Mucosa of gallbladder (tissue), 1 donor: ENCODE results near the gene PHACTR1. TPM values are rescaled to one million over a fixed set of nuclear protein-coding genes. Genes with fewer than 3 reads are reported as not detected.
"Not testable (repeated sequence)": the region's sequence is repeated elsewhere in the genome, so short reads cannot be mapped to it uniquely, and the experiment has no call there.

Source experiments
- DNase-seq: peaks from one replicate; pipeline ENCODE4 v3.0.0-alpha.2; 2020; ENCODE audit warnings: low spot score
- total RNA-seq: library from RNA; stranded (reverse); gene quantifications from one replicate; pipeline ENCODE4 v1.2.1, GENCODE V29; 2021
- donor health status: DM: no; HTN: no; CAD: no.

Gene PHACTR1
- total RNA-seq, 1 donor from 2014 or later: 14.6 TPM

DNA sequence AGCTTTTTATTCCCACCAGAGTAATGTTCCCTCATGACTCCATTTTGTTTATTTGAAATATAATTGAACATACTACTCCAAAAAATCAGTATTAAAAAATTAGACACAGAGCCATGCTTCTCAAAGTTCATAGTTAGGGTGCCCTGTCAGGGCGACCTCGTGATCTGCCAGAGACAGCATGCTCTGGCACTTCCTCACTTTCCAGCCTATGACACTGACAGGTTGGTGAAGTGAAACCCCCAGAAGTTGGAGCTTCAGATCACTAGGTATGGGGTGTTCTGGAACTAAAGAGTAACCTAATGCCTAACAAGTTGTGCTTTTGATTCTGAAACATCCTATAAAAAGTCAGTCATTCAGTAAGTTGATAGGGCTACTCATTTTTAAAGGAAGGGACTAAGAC lies 518.8 kb downstream of the PHACTR1 start:
- DNase-seq: no peak

DNA sequence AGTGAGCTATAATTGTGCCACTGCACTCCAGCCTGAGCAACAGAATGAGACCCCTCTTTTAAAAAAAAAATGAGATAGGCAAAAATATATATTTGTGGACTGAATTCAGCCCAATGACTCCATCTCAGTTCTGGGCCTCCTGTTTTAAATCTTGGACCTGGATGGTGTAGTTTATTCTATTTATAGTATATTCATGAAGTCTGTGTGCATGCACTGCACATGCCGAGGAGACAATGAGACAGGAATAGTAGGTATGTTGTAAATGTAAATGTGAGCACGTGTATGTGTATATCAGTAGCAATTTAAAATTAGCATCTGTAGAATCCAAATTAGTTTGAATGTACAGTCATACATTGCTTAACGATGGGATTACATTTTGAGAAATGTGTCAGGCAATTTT lies 520.8 kb downstream of the PHACTR1 start:
- no peak for DNase-seq

DNA sequence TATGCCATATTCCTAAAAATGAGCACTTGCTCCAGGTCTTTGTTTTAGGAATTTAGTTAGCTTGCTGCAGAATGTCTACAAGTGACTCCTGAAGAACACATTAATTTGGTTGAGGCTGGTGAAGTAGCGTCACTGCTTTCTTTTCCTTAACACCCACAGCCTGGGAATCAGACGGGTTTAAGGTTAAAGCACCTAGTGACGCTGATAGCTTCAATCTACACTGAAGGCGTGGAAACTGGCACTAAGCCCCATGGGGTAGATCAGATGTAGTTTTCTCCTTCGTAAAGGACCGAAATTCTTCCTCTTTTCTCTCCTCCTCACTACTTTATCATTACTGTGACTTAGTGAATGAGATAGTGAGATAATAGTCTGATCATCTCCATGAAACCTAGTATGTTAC lies 521.5 kb downstream of the PHACTR1 start:
- DNase-seq: no peak

DNA sequence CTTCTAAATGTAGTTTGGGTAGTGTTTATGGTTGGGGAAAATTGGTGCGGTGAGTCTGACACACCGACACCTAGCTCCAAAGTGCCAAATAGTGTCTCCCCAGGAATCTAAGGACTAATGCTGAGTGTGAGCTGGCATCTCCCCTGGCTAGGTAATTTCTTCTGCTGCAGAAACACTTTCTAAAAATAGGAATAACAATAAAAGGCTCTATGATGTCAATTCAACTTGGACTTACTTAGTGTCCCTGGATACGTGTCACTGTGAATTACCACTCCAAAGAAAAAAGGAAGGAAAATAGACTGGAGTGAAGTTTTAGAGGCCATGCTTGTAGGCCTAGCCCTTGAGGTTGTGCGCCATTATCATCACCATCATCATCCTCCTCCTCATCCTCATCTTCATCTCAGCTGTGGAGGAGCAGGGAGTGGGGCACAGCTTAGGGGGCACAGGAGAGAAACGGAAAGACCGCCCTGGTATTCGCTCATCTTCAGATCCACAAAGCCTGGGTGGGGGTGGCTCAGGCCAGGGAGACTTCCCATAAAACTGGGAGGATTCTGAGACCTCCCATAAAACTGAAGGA lies 522.2 kb downstream of the PHACTR1 start:
- DNase-seq: no peak

DNA sequence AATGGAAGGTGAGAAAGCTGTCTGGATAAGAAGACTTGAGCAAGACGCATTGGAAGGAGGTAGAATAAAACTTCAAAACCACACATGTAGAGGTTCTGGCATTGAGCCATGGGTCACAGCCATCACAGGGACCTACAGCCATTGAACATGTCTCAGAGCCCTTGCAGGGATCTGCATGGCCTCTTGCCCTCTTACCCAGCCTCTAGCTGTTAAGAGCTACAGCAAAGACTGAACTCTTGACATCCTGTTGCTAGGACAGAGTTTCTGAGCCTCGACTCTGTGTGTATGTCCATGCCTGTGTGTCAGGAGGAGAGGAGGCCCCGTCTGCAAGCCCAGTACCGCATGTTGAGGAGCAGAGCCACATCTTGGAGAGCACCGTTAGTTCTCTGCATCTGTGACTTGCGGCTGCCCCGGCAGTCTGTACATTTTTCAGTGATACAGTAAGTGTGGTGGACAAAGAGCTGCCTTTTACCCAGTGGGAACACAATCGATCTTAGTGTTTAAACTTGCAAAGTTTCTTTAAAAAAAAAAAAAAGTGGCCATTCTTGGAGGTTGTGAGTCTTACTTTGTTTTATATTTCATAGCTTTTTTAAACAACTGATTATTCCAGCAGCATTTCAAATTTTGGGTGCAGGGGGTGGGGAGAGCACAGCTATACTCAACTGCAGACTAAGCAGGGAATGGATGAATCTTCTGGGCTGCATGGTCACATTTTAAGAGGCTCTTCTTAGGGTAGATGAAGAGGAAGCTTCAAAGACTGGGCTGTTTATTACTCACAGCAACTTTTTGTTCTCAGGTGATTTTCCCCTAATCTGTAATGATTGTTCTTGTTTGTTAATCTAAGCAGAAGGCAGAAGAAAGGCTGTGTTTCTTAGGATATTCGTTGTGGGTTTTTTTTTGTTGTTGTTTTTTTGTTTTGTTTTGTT lies 523.2 kb downstream of the PHACTR1 start:
- no peak for DNase-seq

DNA sequence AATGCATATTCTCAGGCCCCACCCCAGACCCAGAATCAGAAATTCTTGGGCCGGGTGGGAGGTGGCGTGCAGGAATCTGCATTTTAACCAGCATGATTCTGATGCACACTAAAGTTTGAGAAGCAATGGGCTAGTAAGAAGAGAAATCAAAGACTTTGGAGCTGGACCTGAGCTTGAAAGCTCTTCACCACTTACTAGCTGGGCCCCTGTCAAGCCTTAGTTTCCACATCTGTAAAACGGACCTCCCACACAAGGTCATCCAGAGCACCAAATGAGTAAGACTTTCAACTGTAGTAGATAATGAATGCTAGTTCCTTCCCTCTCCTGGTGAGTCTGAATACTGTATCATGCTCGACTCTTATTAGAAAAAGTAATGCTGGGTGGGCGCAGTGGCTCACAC lies 524.8 kb downstream of the PHACTR1 start:
- DNase-seq: no peak

DNA sequence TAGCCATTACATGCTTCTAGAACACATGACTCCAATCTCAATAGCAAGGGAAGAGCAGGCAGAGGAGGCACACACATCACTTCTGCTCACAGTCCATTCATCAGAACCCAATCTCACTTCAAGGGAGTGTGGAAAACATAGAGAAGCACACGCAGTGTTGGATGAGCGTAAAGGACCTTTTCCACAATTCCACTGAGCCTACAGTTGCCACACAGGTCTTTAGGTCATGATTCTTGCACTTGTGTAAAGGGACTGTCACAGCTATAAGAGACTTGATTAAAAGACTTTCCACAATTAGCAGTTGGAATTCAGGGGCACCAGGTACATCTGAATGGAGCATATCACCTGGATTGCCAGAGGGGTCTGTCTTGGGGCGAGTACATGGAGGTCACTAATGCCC lies 525.6 kb downstream of the PHACTR1 start:
- DNase-seq: no peak

DNA sequence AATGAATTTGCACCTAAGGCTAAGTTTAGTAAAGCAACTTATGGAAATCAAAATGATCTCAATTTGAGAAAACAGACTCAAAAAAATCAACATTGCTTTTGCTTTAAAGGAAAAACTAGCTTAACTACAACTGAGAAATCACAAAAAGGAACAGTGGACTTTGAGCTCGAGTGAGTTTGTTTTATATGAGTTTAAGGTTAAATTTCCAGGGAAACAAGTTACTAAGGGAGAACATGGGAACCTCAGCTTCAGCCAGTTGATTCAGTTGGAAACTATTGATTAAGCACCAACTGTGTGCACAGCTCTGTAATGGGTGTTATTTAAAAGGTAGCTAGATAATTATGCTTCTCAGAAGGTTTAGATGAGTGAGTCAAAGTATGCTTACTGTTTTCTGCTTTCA lies 526.0 kb downstream of the PHACTR1 start:
- no peak for DNase-seq

DNA sequence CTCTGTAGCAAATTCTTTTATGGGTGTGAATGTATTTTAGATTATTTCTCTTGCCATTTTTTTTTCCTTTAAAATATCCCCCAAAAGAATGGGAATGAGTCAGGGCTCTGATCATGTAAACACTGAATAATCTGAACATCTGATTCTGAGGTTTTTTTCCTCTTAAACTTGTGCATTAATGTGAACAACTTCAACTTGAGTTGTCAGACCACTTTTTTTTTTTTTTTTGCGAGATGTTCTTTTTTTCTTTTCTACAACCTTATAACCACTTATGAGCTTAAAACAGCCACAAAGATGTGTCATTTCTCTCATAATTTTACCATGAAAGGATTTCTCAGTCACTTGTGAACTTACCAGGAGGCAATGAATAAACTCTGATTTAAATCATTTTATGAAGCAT lies 526.5 kb downstream of the PHACTR1 start:
- DNase-seq: no peak

DNA sequence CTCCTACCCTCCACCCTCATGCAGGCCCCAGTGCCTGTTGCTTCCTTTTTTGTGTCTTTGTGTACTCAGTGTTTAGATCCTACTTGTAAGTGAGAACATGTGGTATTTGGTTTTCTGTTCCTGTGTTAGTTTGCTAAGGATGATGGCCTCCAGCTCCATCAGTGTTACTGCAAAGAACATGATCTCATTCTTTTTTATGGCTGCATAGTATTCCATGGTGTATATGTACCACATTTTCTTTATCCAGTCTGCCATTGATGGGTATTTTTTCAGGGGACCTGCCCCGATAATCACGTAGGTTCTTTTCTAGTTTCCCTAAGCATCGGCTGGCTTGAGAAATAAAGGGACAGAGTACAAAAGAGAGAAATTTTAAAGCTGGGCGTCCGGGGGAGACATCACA lies 527.2 kb downstream of the PHACTR1 start:
- DNase-seq: not testable (repeated sequence)

DNA sequence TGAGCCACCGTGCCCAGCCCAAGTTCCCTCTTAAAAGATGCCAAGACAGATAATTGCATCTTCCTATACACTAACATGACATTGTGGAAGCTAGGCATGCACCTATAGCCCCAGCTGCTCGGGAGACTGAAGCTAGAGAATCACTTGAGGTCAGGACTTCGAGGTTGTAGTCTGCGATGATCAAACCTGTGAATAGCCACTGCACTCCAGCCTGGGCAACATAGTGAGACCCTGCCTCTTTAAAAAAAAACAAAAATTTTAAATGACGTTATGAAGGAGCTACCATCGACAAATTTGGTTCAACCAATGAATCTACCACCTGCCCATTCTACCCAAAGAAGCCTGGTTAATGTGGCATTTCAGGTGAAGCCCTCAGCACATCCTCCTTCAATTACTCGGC lies 531.1 kb downstream of the PHACTR1 start:
- no peak for DNase-seq

DNA sequence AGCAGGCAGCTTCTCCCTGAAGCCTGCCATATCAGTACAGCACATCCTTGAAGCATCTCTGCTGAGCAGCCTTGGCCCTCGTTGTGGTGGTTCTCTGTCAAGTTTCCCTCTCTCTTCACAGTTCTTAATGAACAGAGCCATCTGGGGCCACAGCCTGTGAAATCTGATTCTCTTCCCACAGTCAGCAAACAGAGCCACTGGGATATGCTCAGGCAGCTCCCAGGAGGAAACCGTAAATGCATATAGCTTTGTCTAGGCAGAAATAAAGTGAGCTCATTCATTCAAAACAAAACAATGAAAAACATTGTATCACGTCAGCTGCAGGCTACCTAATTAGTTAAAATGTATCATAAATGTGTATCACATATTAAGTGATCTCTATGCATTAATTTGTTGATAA lies 531.5 kb downstream of the PHACTR1 start:
- no peak for DNase-seq

DNA sequence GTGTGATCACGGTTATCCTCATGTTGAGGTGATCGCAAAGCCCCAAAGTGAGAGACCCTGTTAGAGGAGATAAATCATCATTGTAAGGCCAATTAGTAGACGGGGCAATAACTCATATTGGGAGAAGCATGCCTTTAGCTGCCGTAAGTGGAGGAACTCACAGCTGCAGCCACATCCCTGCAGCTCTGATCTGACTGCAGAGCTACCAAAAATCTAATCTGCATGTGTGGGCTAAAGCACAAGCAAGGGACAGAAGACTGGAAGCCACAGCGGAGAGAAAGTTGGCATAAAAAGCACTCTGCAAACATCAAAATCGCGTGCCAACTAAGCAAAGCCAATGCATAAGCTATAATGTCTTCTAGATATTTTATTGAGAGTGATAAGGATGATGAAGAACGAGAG lies 532.0 kb downstream of the PHACTR1 start:
- no peak for DNase-seq

DNA sequence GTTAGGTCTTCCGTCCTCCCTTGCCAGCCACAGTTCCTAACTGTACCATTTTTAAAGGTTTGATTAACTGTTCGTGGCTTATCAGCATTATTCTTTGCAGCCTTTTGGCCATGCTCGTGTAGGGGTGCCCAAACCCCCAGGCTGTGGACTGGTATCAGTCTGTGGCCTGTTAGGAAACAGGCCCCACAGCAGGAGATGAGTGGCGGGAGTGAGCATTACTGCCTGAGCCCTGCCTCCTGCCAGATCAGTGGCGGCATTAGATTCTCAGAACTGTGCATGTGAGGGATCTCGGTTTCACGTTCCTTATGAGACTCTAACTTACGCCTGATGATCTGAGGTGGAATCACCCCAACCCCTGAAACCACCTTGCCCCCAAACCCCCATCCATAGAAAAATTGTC lies 532.4 kb downstream of the PHACTR1 start:
- no peak for DNase-seq

DNA sequence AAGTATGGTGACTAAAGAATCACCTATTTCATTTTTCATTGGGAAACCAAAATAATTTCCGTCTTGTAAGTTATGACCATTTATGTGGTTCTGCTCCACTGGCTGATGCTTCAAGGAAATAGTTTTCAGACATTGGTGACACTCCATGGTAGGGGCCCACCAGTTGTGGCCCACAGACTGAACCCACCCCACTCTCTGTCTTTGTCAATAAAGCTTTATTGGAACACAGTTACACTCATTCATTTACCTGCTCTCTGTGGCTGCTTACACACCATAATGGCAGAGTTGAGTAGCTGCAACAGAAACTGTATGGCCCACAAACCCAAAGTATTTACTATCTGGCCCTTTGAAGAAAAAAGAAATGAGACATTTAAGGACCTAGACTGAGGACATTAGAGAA lies 533.2 kb downstream of the PHACTR1 start:
- DNase-seq: no peak

DNA sequence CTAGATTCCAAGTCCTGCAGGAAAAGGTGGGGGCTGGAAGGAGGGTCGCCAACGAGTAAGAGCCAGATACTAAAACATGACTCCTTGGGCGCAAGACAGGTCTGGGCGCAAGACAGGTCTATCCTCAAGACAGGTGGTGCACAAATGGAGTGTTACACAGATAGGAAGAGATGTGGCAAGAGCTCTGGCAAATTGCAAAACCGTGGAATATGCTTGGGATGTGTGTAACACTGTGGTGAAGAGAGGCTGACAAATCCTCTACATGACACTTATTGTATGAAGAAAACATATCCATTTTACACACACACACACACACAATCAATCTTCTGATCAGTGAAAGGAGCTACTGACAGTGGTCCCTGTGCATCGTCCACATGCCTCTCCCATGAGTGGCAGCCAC lies 534.1 kb downstream of the PHACTR1 start:
- no peak for DNase-seq

DNA sequence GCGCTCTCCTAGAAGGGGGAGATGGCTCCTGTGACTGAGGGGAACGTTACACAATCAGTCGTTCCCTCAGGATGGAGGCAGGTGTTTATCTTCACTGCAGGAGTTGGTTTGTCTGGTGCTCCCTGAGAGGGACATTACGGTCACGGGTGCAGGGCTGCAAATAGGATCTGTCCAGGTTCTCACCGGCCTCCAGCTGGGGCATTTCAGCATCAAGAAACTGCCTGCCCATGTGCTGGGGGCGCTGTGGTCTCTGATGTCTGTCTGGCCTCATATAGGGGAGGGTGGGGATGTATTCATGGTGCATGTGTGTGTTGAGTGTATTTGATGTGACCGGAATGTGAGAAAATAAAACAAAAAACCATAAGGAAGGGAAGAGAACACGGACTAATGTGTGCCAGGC lies 534.7 kb downstream of the PHACTR1 start:
- DNase-seq: no peak

DNA sequence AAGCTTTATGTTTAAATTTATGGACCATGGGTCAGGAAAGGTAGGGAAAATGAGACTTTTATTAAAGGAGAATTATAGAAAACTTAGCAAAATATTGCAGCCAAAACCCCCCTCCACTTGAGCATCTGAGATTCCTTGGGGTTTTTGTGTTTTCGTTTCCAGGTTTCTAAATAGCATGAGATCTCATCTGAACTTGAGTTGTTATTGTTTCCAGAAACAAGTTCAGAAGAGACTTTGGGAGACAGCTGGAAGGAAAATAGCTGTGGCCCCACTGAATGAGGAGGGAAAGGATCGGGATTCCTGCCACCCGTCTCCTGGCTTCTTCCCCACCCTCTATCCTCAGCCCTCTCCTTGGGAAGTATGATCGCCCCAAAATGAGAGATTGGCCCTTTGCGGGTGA lies 536.2 kb downstream of the PHACTR1 start:
- DNase-seq: no peak

DNA sequence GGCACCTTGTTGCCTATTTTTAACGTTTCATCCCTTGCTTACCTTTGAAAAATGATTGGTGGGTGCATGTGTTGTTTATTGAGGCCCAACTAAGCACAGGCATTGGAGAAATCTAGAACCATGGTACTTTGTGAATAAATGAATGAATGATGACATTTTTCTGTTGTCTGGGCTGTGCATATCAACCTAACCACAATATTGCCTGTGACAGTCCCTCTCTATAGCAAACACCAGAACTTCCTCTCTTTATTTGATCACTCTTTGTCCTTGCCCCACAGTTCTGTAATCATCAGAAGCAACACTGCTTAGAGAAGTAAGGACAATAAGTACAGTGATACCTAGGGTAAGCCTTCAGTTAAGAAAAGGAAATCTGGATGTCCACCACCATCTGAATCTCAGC lies 536.7 kb downstream of the PHACTR1 start:
- no peak for DNase-seq

DNA sequence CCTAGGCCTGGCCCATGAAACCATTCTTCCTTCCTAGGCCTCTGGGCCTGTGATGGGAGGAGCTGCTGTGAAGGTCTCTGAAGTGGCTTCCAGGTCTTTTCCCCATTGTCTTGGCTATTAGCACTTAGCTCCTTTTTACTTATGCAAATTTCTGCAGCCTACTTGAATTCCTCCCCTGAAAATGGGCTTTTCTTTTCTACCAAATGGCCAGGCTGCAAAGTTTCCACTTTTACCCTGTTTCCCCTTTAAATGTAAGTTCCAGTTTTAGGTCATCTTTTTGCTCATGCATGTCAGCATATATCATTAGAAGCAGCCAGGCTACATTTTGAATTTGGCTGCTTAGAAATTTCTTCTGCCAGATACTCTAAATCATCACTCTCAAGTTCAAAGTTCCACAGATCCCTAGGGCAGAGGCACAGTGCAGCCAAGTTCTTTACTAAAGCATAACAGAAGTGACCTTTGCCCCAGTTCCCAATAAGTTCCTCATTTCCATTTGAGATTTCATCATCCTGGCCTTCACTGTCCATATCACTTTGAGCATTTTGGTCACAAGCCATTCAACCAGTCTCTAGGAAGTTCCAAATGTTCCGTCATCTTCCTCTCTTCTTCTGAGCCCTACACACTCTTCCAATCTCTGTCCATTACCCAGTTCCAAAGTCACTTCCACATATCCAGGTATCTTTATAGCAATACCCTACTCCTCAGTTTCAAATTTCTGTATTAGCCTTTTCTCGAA lies 539.9 kb downstream of the PHACTR1 start:
- DNase-seq: no peak

DNA sequence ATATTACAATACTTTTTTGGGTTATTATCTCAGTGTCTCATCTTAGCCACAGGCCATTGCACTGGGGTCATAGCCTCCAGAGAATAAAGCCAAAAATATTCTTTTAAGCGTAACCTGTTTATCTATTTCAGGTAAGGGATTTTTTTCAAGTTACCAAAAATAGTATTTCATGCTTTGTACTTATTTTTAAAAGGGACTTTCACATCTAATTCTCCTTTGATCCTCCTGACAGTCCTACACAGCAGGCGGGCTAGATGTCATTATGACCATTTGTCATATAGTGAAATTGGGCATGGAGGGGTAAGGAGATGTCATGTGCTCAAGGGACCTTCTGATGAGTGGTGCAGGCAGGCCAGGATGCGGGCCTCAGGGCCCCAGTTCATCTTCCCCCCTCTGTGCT lies 542.8 kb downstream of the PHACTR1 start:
- DNase-seq: no peak

DNA sequence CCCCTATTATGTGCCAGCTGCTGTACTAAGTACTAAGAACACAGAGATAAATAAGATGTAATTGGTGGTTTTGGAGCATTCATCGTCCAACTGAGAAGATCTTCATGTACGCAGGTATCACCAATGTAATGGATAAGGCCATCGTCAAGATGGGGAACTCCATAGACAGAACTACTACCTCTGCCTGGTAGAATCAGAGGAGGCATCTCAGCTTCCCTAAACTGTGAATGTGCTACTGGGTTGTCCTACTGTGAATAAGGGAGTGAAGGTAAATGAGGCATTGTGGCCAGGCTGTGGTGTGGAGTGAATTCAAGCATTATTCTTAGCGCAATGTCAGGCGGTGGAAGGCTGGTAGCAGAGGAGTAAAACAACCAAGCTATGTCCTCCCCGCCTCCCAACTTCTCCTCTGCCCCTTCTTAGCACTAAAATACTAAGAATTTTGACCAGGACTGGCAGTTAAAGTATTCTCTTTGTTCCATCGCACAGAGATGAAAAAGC lies 543.6 kb downstream of the PHACTR1 start:
- no peak for DNase-seq

DNA sequence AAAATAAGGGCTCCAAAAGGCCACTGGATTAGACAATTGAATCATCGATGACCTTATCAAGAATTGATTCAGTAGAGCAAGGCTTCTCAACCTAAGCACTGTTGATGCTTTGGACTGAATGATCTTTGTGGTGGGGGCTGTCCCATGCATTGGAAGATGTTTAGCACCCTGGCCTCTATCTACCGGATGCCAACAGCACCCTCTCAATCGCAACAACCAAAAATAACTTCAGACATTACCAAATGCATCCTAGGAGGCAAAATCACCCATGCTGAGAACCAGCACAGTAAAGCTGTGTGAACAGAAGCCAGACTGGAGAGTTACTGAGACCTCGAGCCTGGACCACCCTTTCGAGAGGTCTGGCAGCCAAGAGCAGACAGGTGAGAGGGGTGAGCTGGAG lies 544.3 kb downstream of the PHACTR1 start:
- no peak for DNase-seq
